ENCODE data around the gene DUSP19. TPM values are rescaled to one million over a fixed set of nuclear protein-coding genes. Genes with fewer than 3 reads are reported as not detected.

Gene DUSP19
- total and polyA plus RNA-seq, 8 donors, result 4.1 to 7.0 (median 5.6) TPM

DNA sequence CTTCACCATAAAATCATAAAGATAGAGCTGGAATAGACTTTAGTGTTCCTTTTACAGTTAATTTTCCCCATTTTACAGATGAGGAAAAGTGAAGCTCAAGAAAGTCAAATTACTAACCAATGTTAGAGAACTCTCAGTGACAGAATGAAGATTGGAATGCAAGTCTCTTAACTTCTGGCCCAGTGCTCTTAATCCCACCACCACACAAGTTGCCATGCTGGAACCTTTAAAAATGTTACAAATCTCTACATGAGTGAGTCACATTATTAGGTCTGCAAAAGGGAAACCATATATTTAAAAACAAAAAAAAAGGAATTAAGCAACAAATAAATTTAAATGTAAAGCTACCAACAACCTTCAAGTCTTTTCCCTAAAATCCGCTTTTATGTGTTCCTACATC lies 43.7 kb upstream of the DUSP19 start:
- ATAC-seq (no peak), DNase-seq (no peak)
- Histone ChIP-seq H3K36me3 (no peaks in the 10 kb centered on the region), H3K9me3 (no peaks in the 10 kb centered on the region), H3K4me1 (peaks cover 4 to 54% of the 10 kb centered on the region in 2 donors), H3K27me3 (peaks cover 0 to 100% of the 10 kb centered on the region in 2 donors), H3K27ac (peak overlapping the region in 1 of 2 donors; percentile 28), H3K4me3 (no peak overlapping the region)
- no peak for TF ChIP-seq CTCF (IDR thresholded peaks at IDR 0.05)
- intact Hi-C loops (cut with DNase I), result no loop called here

GRCh38 chr2:183035298-183035953 lies 43.1 kb upstream of the DUSP19 start:
- intact Hi-C loops (cut with DNase I), result no loop called here
- ATAC-seq (no peak), DNase-seq (no peak)
- Histone ChIP-seq H3K4me1 (peaks cover 4 to 54% of the 10 kb centered on the region in 2 donors), H3K27me3 (peaks cover 0 to 100% of the 10 kb centered on the region in 2 donors), H3K27ac (peak overlapping the region in 1 of 2 donors; percentile 28), H3K9me3 (no peaks in the 10 kb centered on the region), H3K36me3 (no peaks in the 10 kb centered on the region), H3K4me3 (peak overlapping the region in 1 of 2 donors; percentile 56)
- no peak for TF ChIP-seq CTCF (IDR thresholded peaks at IDR 0.05)

GRCh38 chr2:183035954-183036669 lies 42.4 kb upstream of the DUSP19 start:
- H3K4me1 ChIP-seq, result peaks cover 4 to 48% of the 10 kb centered on the region in 2 donors

GRCh38 chr2:183037074-183037552 lies 41.4 kb upstream of the DUSP19 start:
- Histone ChIP-seq H3K36me3 (no peaks in the 10 kb centered on the region), H3K4me3 (peak overlapping the region; percentile 56 to 64), H3K27me3 (peaks cover 0 to 99% of the 10 kb centered on the region in 2 donors), H3K27ac (peak overlapping the region; percentile 93 to 99), H3K4me1 (peaks cover 4 to 40% of the 10 kb centered on the region in 2 donors), H3K9me3 (no peaks in the 10 kb centered on the region)
- TF ChIP-seq CTCF (IDR thresholded peaks at IDR 0.05), result no peak
- intact Hi-C loops (cut with DNase I), result no loop called here
- ATAC-seq (peak; percentile 48), DNase-seq (no peak)

More at GRCh38 chr2:183035954-183036669, 42.4 kb upstream of the DUSP19 start:
- H3K27me3 ChIP-seq, result peaks cover 0 to 100% of the 10 kb centered on the region in 2 donors
- H3K4me3 ChIP-seq, result peak overlapping the region in 1 of 2 donors; percentile 56
- ATAC-seq (no peak), DNase-seq (no peak)
- H3K9me3 ChIP-seq, result no peaks in the 10 kb centered on the region
- peak overlapping the region; percentile 37 to 99 for H3K27ac ChIP-seq
- no peak for TF ChIP-seq CTCF (IDR thresholded peaks at IDR 0.05)
- H3K36me3 ChIP-seq, result no peaks in the 10 kb centered on the region
- intact Hi-C loops (cut with DNase I), result no loop called here

Data from left lung (tissue), 10 donors.